GM04503 (cell line): ENCODE results near the gene RPL13A.

Experiments used
- DNase-seq: peaks from one replicate; pipeline ENCODE4 v3.0.0-alpha.2; 2012; ENCODE audit warnings: low read depth

RPL13A gene

DNA sequence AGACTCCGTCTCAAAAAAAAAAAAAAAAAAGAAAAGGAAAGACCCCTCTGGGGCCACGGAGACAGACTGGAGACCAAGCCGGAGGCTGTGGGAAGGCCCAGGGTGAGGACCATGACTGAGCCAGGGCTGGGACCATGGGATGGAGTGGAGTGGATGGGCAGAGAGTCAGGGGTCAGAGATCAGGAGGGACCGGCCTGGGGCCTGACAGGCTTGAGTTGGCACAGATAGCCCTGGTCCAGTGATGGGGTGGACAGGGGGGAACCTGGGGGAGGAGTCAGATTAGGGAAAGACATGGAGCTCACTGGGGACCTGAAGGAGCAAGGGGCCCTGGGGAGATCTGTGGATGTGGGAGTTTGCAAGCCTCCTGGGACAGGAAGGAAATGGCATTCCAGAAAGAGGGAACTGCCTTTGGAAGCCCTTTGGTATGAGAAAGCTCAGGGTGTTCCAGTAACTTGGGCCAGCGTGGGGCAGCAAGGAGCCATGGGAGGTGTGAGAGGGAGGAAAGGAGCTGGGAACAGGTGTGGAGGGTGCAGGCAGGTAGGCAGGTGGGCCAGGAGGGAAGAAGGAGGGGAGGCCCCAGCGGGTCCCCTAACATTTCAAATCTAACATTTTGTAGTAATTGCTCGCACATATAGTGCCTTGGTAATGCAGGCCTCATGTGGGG is 6.3 kb upstream of the RPL13A start:
- no peak for DNase-seq

GRCh38 chr19:49486232-49486631 is 1.2 kb upstream of the RPL13A start:
- DNase-seq = no peak

- DNase-seq = no peak
Observed at GRCh38 chr19:49486710-49487276, 615 bp upstream of the RPL13A start.

DNA sequence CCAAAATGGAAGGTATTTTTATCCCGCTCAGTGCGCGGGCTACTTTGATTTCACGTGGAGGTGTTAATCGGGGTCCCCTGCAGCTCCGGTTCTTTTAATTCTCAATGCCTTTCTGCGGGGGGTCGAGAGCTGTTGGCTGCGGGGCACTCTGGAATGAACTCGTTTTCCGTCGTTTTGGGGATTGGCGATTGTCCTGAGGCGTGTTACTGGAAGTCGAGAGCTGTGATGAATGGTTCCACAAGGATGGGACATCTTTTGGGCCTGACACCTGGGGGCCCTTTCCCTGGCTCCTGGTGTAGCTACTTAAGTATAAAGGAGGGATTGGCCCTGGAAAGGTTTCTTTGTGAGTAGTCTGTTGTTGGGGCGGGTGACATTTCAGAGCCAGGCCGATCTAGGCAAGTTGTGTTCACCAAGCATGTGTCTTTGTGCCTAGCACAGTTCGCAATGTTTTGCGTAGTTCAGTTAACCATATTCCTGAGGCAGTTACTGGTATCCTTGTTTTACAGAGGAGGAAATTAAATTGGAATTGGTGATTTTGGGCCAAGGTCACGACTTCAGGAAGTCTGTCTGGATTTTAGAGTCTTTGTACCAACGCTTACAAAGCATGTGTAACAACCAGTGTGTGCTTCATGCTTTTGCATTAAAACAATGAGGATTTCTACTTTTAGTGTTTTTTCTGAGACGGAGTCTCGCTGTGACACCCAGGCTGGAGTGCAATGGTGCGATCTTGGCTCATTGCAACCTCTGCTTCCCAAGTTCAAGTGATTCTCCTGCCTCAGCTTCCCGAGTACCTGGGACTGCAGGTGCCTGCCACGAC is 846 bp downstream of the RPL13A start:
- DNase-seq = no peak

DNA sequence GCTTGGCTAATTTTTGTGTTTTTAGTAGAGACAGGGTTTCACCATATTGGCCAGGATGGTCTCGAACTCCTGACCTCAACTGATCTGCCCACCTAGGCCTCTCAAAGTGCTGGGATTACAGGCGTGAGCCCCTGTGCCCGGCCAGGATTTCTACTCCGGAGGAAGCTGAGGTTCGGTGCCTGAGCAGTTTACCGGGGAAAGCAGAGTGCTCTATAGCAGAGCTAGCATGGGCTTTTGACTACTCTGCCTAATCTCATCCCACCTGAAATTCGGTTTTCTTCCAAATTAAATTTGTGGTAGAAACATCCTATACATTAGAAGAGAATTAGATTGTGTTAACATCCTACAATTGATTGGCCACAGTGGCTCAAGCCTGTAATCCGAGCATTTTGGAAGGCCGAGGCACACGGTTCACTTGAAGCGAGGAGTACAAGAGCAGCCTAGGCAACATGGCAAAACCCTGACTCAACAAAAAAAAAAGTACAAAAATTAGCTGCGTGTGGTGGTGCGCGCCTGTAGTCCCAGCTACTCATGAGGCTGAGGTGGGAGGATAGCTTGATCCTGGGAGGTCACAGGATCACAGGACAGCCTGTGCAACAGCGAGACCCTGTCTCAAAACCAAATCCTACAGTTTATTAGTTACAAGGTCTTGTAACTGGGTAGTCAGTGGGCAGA is 1.6 kb downstream of the RPL13A start:
- DNase-seq = no peak

- DNase-seq = no peak
Observed at GRCh38 chr19:49489601-49490167, 2.3 kb downstream of the RPL13A start.

GRCh38 chr19:49490287-49491029 is 3.0 kb downstream of the RPL13A start:
- DNase-seq = no peak

DNA sequence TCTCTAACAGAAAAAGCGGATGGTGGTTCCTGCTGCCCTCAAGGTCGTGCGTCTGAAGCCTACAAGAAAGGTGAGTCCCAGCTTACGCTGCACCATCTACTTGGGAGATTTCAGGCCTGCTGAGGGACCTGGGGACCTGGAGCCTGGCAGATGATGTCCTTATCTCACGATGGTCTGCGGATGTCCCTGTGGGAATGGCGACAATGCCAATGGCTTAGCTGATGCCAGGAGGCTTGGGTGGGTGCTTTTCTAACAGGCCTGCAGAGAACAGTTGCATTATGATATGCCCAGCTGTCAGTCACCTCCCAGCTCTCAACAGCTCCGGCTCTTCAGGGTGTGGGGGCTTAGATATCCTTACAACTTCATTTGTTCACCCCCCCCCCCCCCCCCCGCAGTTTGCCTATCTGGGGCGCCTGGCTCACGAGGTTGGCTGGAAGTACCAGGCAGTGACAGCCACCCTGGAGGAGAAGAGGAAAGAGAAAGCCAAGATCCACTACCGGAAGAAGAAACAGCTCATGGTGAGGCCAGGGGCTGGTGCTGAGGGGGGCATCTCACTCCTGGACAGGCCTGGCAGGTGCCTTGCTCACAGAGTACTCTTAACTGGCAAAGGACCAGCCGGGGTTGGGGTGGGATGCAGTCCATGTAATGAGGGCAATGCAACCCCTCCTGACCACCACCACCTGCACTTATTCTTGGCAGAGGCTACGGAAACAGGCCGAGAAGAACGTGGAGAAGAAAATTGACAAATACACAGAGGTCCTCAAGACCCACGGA is 3.8 kb downstream of the RPL13A start:
- DNase-seq = no peak

DNA sequence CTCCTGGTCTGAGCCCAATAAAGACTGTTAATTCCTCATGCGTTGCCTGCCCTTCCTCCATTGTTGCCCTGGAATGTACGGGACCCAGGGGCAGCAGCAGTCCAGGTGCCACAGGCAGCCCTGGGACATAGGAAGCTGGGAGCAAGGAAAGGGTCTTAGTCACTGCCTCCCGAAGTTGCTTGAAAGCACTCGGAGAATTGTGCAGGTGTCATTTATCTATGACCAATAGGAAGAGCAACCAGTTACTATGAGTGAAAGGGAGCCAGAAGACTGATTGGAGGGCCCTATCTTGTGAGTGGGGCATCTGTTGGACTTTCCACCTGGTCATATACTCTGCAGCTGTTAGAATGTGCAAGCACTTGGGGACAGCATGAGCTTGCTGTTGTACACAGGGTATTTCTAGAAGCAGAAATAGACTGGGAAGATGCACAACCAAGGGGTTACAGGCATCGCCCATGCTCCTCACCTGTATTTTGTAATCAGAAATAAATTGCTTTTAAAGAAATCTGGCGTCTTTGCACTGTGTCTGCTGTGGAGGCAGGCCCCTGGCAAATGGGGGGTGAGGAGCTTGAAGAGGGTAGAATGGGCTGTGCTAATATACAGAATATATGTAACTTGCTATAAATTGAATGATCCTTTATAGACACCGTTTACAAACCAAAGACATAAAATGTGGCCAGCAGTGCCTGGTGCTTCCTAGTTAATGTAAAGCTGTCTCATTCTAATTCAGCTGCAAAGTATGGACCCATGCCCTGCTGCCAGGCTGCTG is 4.6 kb downstream of the RPL13A start:
- no peak for DNase-seq

DNA sequence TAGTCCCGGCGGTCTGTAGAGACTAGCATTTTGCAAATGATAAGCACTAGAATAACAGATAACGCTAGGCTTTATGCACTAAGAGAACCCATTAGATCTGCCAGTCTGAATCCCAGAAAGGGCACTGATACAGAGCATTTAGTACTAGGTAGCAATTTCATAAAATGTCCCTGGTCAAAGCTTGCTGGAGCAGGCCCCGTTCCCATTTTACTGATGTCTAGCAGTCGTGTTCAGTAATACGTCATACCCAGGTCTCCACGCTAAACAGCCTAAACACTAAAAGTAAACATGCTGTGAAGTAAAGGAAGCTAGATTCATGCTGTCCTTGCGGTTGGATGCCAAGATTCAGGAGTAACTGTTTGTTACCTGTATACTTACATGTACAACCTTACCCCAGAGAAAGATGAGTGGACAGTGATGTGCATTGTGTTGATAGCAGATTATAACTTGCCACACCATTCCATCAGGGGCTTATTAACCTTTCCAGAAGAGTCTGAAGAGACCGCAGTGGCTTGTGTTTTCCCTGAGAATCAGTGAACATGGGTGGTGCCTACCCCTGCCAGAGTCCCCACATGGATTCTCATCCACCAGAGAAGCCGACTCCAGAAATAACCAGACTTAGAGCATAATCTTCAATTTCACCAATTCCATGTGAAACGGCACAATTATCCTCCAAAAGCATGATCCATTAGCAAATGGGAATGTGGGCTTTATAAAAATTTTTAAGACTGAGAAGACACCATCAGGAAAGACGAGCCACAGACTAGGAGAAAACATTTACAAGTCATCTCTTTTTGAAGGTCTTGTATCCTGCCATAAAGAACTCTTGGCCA is 5.4 kb downstream of the RPL13A start:
- no peak for DNase-seq

DNA sequence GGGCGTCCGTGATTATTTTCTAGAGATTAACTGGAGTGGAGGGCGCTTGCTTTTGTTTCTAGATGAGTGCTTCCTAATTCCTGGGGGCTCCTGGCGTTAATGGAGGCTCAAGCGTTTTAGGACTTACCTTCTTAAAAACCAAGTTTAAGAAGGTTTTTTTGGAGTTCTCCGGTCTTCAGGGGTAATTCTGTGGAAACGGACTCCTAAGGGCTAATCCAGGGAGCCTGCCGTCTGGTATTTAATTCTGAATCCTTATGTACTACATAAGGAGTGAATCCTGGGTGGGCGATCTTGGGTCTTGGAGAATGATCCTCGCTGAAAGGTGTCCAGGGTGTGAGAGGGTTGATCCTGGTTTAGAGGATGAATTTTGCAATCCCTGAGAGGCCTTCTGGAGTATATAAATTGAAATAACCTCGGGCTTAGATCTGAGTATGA is 9.2 kb downstream of the RPL13A start:
- no peak for DNase-seq

DNA sequence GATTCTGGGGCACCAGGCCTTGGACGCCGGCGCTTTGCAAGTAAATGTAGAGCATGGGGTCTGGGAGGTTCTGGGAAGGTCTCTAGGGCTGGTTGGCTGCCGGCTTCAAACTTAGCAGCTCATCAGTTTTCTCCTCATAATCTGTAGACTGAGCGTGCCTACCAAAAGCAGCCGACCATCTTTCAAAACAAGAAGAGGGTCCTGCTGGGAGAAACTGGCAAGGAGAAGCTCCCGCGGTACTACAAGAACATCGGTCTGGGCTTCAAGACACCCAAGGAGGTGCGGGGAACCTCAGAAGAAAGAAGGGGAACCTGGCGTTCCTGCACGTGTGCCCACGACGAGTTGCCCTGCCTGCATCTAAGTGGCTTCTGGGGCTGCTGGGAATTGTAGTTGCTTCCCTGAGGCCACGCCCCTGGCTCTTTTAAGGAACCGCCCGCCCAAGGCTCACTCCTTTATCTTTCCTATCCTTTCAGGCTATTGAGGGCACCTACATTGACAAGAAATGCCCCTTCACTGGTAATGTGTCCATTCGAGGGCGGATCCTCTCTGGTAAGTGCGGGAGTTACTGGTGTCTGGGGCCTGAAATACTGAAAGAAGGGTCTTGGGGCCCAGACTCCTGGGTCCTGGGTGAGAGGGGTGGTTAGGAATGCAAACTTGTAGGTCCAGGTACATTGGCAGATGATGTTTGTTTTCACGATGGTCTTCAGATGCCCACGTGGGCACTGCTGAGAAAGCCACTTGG is 9.8 kb downstream of the RPL13A start:
- DNase-seq = no peak

GRCh38 chr19:49497789-49498103 is 10.3 kb downstream of the RPL13A start:
- no peak for DNase-seq

DNA sequence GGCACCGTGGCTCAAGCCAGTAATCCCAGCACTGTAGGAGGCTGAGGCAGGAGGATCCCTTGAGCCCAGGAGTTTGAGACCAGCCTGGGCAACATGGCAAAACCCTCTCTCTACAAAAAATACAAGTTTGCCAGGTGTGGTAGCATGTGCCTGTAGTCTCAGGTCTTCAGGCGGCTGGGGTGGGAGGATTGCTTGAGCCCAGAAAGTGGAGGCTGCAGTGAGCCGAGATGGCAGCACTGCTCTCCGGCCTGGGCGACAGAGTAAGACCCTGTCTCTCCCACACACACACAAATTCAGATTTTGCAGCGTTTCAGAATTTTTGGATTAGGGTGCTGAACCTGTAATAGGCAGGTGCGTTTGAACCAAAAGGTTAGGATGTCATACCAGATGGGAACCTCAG is 11.1 kb downstream of the RPL13A start:
- no peak for DNase-seq

DNA sequence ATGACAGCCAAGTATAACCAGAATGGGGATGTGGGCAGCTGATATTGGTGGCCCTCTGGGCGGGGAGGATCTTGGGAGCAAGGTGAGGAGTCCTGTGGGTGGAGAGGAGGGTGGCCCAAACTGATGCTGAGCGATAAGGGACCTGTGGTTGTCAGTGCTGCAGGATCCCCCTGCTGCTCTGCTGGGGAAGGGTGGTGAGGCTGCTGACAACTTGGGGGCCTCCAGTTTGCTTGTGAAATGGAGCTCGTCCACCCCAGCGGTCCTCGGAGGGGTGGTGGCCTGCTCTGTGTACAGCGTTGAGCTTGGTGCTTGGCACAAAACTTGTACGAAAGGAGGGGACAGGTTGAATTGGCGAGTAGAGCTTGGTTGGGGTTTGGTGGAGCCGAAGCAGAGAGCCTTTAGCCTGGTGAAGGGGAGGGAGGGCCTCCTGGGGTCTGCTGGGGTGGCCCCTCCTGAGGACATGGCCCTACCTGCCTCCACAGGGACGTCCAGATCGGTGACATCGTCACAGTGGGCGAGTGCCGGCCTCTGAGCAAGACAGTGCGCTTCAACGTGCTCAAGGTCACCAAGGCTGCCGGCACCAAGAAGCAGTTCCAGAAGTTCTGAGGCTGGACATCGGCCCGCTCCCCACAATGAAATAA is 11.7 kb downstream of the RPL13A start:
- DNase-seq = no peak

- DNase-seq = peak; percentile 58
Observed at GRCh38 chr19:49502866-49503581, 15.6 kb downstream of the RPL13A start.

- no peak for DNase-seq
Observed at GRCh38 chr19:49503582-49503962, 16.2 kb downstream of the RPL13A start.
